Muscle layer of duodenum (tissue), 2 donors: ENCODE measurements around the gene NPHS1.

Source experiments
- H3K27ac ChIP-seq: one replicate; pipeline ENCODE4 v1.7.0; 2013; ENCODE audit warnings: mild to moderate bottlenecking, low read length
- H3K27me3 ChIP-seq: one replicate; pipeline ENCODE4 v1.7.0; 2013; ENCODE audit warnings: low read depth, mild to moderate bottlenecking, control low read depth, low read length
- H3K36me3 ChIP-seq, 2 donors: one replicate each; pipeline ENCODE4 v1.7.0; 2013; ENCODE audit warnings: low read length in 2 of 2, control low read depth in 1 of 2, mild to moderate bottlenecking in 1 of 2; ENCODE audit not compliant: insufficient read depth in 2 of 2, control insufficient read depth in 1 of 2
- H3K4me1 ChIP-seq, 2 donors: one replicate each; pipeline ENCODE4 v1.7.0; 2013; ENCODE audit warnings: low read length in 2 of 2, mild to moderate bottlenecking in 2 of 2, control low read depth in 1 of 2, moderate library complexity in 1 of 2; ENCODE audit not compliant: insufficient read depth in 2 of 2, control insufficient read depth in 1 of 2
- H3K4me3 ChIP-seq, 2 donors: one replicate each; pipeline ENCODE4 v1.7.0; 2013; ENCODE audit warnings: low read length in 2 of 2, low read depth in 1 of 2, mild to moderate bottlenecking in 1 of 2
- H3K9me3 ChIP-seq, 2 donors: one replicate each; pipeline ENCODE4 v1.7.0; 2013; ENCODE audit warnings: low read length in 2 of 2, control low read depth in 1 of 2, mild to moderate bottlenecking in 1 of 2; ENCODE audit not compliant: control insufficient read depth in 1 of 2
- donor health status: healthy.

NPHS1 gene

DNA sequence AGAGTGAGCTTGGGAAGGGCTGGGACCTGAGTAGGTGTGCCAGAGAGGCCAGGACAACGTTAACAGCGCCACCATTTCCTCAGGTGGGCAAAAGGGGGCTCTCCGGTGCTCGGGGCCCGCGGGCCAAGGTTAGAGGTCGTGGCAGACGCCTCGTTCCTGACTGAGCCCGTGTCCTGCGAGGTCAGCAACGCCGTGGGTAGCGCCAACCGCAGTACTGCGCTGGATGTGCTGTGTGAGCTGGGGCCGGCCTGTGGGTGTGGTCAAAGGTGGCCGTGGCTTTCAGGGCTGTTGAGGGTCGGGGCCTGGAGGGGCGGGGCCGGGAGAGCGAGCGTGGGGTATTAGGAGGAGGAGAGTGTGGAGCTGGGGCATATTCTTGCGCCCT is 8.1 kb upstream of the NPHS1 start:
- Histone ChIP-seq H3K27me3 (peaks cover 26% of the 10 kb centered on the region), H3K4me3 (no peak overlapping the region), H3K36me3 (no peaks in the 10 kb centered on the region), H3K9me3 (no peaks in the 10 kb centered on the region), H3K4me1 (peaks cover 0 to 15% of the 10 kb centered on the region in 2 donors), H3K27ac (no peak overlapping the region)

DNA sequence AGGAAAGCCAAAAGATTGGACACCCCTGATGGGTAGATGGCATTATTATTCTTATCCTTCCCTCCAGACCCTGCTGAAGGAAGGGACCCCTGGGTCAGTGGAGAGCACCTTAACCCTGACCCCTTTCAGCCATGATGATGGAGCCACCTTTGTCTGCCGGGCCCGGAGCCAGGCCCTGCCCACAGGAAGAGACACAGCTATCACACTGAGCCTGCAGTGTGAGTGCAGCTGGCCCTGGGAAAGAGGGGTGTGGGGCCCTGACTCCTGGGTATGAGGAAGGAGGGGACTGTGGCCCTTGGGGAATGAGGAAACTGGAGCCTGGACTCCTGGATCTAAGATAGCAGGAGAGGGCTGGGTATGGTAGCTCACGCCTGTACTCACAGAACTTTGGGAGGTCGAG is 7.1 kb upstream of the NPHS1 start:
- Histone ChIP-seq H3K4me1 (peaks cover 0 to 15% of the 10 kb centered on the region in 2 donors), H3K36me3 (no peaks in the 10 kb centered on the region), H3K27me3 (peaks cover 31% of the 10 kb centered on the region)

GRCh38 chr19:35858311-35858710 is 6.0 kb upstream of the NPHS1 start:
- no peak overlapping the region for H3K27ac ChIP-seq
- H3K27me3 ChIP-seq: peaks cover 31% of the 10 kb centered on the region
- peaks cover 0 to 15% of the 10 kb centered on the region in 2 donors for H3K4me1 ChIP-seq
- no peak overlapping the region for H3K4me3 ChIP-seq
- no peaks in the 10 kb centered on the region for H3K9me3 ChIP-seq
- H3K36me3 ChIP-seq: no peaks in the 10 kb centered on the region

More for the DNA sequence above, 7.1 kb upstream of the NPHS1 start:
- no peaks in the 10 kb centered on the region for H3K9me3 ChIP-seq
- no peak overlapping the region for H3K4me3 ChIP-seq
- H3K27ac ChIP-seq: no peak overlapping the region

GRCh38 chr19:35856546-35857149 is 4.3 kb upstream of the NPHS1 start, which contains the start of gene KIRREL2:
Gene KIRREL2, plus strand, starts transcription at chr19:35856911. Its CDS starts 209 bp downstream, at chr19:35857120.
- no peaks in the 10 kb centered on the region for H3K9me3 ChIP-seq
- H3K4me3 ChIP-seq: peak within 1 kb of the TSS; percentile 39 to 78
- H3K36me3 ChIP-seq: no peaks in the 10 kb centered on the region
- peaks cover 25% of the 10 kb centered on the region for H3K27me3 ChIP-seq
- H3K4me1 ChIP-seq: peaks cover 0 to 15% of the 10 kb centered on the region in 2 donors
- H3K27ac ChIP-seq: no peak within 1 kb of the TSS

GRCh38 chr19:35853038-35853756 is 893 bp upstream of the NPHS1 start:
- Histone ChIP-seq H3K4me3 (no peak overlapping the region), H3K27me3 (peaks cover 23% of the 10 kb centered on the region), H3K27ac (no peak overlapping the region), H3K9me3 (no peaks in the 10 kb centered on the region), H3K4me1 (peaks cover 0 to 15% of the 10 kb centered on the region in 2 donors), H3K36me3 (no peaks in the 10 kb centered on the region)

DNA sequence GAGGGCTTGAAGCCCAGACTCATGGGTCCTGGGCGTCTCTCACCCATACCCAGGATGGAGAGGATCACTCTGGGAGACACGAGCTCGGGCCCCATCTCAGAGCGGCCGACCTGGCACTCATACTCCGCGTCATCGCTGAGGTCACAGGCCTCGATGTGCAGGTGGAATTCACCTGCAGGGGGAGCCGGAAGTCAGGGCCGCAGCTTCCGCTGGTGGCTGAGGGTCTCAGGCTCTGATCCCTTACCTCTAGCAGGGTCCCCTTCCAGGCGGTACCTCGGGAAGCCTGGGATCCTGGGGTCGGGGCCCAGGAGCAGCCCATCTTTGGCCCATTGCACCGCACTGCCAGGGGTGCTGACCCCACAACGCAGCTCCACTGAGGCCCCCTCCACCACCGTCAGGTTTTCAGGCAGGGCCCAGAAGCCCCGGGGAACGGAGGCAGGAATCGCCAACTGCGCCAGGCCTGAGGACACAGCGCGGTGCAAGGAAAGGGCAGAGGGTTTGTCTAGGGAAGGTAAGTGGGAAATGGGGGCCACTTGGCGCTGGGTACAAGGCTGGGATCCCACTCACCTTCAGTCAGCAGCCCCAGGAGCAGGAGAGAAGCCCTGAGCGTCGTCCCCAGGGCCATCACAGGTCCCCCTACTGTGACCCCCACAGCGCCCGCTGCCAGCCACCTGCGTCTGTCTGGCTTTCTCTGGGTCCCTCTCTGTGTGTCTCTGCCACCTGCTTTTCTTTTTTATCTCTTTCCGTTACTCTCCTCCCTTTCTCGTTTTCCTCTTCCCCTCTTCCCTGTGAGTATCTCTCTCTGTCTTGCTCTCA is 883 bp downstream of the NPHS1 start:
- no peaks in the 10 kb centered on the region for H3K9me3 ChIP-seq

DNA sequence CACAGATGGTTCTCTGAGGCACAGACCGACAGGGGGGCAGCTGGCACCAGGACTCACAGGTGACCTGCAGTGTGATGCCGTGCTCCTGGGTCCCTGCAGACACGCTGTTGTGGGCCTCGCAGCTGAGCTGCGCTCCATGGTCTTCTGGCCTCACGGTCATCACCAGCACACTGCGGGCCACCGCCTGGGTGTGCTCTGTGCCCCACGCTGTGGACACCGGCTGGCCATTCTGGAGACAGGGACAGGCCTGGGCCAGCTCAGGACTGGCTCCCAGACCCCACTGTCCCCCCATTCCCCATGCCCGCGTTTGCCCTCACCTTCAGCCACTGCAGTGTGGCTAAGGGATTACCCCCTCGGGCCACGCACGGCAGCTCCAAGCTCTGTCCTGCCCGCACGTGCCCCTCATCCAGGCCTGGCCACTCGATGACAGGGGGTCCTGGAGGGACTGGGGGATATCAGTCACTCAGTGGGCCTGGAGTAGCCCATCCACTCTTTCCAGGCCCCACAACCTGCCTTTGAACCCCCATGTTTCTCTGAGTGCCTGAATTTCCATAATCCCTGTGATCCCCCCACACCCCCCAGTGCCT is 3.3 kb downstream of the NPHS1 start:
- H3K27ac ChIP-seq: no peak overlapping the region
- H3K4me3 ChIP-seq: no peak overlapping the region
- H3K4me1 ChIP-seq: peaks cover 0 to 12% of the 10 kb centered on the region in 2 donors
- H3K9me3 ChIP-seq: no peaks in the 10 kb centered on the region
- H3K27me3 ChIP-seq: peaks cover 21% of the 10 kb centered on the region
- H3K36me3 ChIP-seq: no peaks in the 10 kb centered on the region

More for the DNA sequence above, 883 bp downstream of the NPHS1 start:
- Histone ChIP-seq H3K4me1 (peaks cover 0 to 6% of the 10 kb centered on the region in 2 donors), H3K36me3 (no peaks in the 10 kb centered on the region), H3K4me3 (no peak overlapping the region), H3K27me3 (peaks cover 22% of the 10 kb centered on the region), H3K27ac (no peak overlapping the region)

- Histone ChIP-seq H3K27me3 (peaks cover 26% of the 10 kb centered on the region), H3K4me1 (peaks cover 0 to 12% of the 10 kb centered on the region in 2 donors), H3K4me3 (no peak overlapping the region), H3K27ac (no peak overlapping the region), H3K36me3 (no peaks in the 10 kb centered on the region), H3K9me3 (no peaks in the 10 kb centered on the region)
Measured at GRCh38 chr19:35848486-35848885, 3.8 kb downstream of the NPHS1 start.

DNA sequence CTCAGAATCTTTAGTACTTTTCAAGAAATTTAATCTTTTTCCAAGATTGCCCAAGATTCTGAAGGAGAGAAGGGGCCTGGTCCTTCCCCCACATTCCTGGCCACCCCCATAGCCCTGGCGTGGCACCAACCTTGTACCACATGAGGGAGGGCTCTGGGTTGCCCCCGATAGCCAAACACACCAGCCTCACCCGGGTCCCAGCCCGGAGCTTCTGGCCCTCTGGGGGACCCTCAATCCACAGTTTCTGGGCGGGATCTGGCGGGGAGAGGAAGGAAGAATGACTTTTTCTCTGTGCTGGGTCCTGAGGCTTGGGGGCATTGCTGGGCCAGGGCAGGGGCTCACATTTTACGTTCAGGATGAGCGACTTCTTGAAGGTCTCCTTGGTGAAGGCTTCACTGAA is 4.4 kb downstream of the NPHS1 start:
- H3K27me3 ChIP-seq: peaks cover 32% of the 10 kb centered on the region
- H3K9me3 ChIP-seq: no peaks in the 10 kb centered on the region
- H3K27ac ChIP-seq: no peak overlapping the region
- H3K4me3 ChIP-seq: no peak overlapping the region
- no peaks in the 10 kb centered on the region for H3K36me3 ChIP-seq
- peaks cover 0 to 12% of the 10 kb centered on the region in 2 donors for H3K4me1 ChIP-seq

GRCh38 chr19:35846038-35846668 is 6.2 kb downstream of the NPHS1 start:
- Histone ChIP-seq H3K4me1 (peaks cover 0 to 12% of the 10 kb centered on the region in 2 donors), H3K4me3 (no peak overlapping the region), H3K9me3 (no peaks in the 10 kb centered on the region), H3K36me3 (no peaks in the 10 kb centered on the region), H3K27ac (no peak overlapping the region), H3K27me3 (peaks cover 34% of the 10 kb centered on the region)
